Measurements from ENCODE around the gene SMOC2.

The SMOC2 gene

DNA sequence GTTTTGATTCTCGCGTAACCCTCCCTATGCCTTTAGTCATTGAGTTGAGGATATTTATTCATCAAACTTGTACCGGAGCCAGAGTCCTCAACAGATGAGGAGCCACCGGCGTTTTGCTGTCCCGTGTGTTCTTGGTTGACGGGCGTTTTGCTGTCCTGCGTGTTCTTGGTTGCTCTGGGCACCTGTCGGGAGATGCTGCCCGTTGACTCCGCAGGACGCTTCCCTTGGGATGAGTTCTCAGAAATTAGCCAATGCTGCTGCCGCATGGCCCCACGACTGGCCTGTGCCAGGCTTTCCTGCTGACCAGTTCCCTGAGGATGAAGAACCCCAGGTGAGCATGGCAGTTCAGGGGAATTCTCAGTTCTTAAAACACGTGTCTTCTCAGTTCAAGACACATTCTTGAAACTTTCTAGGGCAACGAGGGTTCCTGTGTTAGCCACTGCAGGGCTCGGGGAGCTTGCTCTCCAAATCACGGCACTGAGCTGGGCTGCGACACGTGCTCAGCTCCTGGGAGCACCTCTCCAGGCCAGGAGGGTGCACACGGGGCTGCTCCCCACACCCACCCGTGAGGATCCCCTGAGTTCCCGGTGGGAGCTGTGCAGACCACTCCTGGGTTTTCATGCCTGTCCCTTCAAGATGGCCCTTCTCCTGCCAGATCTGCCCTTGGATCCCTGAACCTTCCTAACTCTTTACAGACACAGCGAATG is 265.6 kb downstream of the SMOC2 start:
- DNase-seq (ENCODE audit: low read depth): no peak
- TF ChIP-seq, protein P1, sequence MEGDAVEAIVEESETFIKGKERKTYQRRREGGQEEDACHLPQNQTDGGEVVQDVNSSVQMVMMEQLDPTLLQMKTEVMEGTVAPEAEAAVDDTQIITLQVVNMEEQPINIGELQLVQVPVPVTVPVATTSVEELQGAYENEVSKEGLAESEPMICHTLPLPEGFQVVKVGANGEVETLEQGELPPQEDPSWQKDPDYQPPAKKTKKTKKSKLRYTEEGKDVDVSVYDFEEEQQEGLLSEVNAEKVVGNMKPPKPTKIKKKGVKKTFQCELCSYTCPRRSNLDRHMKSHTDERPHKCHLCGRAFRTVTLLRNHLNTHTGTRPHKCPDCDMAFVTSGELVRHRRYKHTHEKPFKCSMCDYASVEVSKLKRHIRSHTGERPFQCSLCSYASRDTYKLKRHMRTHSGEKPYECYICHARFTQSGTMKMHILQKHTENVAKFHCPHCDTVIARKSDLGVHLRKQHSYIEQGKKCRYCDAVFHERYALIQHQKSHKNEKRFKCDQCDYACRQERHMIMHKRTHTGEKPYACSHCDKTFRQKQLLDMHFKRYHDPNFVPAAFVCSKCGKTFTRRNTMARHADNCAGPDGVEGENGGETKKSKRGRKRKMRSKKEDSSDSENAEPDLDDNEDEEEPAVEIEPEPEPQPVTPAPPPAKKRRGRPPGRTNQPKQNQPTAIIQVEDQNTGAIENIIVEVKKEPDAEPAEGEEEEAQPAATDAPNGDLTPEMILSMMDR (IDR thresholded peaks at IDR 0.05; ENCODE audit: insufficient read depth, low read depth, low read length, missing control alignments): no peak
- H3K4me3 ChIP-seq (ENCODE audit: low read depth, low read length): no peak overlapping the region

DNA sequence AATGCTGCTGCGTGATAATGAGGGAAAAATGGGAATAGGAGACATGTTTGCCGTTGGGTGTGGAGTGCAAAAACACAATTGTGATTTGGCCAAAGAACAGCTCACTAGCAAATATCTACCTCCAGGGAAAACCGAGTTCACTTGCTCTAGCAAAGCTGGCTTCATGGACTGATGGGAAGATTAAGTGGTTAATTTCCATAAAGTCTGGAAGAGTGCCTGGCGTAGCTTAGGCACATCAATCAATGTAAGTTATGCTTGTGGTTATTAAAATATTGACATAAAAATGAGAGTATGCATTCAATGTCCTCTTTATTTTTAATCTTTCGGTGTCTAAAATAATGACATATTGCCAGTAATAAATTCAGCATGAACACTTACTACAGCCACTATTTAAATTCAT is 267.5 kb downstream of the SMOC2 start:
- no peak overlapping the region for H3K4me3 ChIP-seq (ENCODE audit: low read depth, low read length)
- DNase-seq (ENCODE audit: low read depth): no peak

GRCh38 chr6:168708984-168709383 is 268.0 kb downstream of the SMOC2 start:
- TF ChIP-seq, protein P1 (IDR thresholded peaks at IDR 0.05; ENCODE audit: insufficient read depth, low read depth, low read length, missing control alignments): no peak
- H3K4me3 ChIP-seq (ENCODE audit: low read depth, low read length): no peak overlapping the region
- no peak for DNase-seq (ENCODE audit: low read depth)

More for the DNA sequence above, 267.5 kb downstream of the SMOC2 start:
- TF ChIP-seq, protein P1 (IDR thresholded peaks at IDR 0.05; ENCODE audit: insufficient read depth, low read depth, low read length, missing control alignments): no peak

DNA sequence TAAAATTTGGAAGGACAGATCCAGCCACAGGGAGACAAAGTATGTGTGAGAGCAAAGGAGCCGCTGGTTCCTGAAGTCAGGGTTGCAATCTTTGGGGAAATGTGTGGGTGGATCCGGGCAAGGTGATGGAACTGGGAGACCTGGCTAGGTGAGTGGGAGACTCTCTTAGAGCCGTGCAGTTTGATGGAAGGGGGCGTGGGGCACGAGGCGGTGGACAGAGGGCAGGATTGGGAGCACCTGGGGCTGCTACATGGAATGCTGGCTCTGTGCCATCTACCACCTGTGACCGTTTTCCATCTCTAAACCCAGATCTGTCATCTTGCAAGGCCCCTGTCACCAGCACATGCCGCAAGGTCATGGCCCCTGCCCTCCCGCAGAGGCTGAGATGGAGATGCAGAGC is 268.4 kb downstream of the SMOC2 start:
- DNase-seq (ENCODE audit: low read depth): no peak
- TF ChIP-seq, protein P1 (IDR thresholded peaks at IDR 0.05; ENCODE audit: insufficient read depth, low read depth, low read length, missing control alignments): no peak
- no peak overlapping the region for H3K4me3 ChIP-seq (ENCODE audit: low read depth, low read length)

DNA sequence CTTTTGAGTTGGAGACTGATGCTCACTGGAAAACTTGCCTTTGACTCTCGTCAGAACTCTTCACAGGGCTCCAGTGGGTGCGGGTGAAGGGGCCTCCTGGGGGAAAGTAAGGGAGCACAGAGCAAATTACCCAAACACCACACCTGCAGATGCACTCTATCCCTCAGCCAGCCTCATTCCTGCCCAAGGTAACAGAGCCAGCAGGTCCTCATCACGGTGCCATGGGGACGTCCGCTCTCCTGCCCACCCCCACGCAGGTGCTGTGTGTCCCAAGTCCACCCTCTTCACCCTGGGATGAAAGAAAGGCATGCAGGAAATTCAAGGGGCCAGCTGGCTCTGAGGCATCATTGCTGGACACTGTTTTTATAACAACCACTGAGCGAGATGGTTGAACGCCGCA is 269.0 kb downstream of the SMOC2 start:
- TF ChIP-seq, protein P1 (IDR thresholded peaks at IDR 0.05; ENCODE audit: insufficient read depth, low read depth, low read length, missing control alignments): no peak
- DNase-seq (ENCODE audit: low read depth): no peak
- no peak overlapping the region for H3K4me3 ChIP-seq (ENCODE audit: low read depth, low read length)

DNA sequence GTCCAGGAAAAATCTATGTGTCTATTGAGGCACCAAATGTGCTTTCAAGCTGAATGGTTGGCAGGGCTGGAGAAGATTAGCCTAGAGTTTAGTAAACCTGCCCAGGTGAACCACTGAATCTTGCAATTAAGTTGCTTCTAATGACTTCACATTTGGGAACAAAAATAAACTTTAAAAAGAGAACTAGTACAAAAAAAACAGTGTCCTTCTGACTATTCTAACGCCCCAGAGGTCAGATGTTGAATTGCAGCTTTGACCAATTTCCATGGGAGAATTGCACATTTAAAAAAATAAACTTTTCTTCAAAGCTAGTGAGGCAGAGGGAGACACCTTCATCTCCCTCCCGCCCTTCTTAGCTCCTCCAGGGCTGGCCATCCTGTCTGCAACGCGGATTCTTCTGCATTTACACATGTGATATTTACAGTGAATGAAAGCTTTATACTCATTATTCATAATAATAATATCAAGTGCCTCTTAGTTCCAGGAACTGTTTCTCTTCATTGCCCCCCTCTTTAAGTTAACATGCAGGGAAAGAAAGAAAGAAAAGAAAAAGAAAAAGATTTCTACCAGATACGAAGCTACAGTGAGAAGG is 270.2 kb downstream of the SMOC2 start:
- TF ChIP-seq, protein P1 (IDR thresholded peaks at IDR 0.05; ENCODE audit: insufficient read depth, low read depth, low read length, missing control alignments): peak; percentile 5
- DNase-seq (ENCODE audit: low read depth): no peak

More for the DNA sequence above, 270.2 kb downstream of the SMOC2 start:
- no peak overlapping the region for H3K4me3 ChIP-seq (ENCODE audit: low read depth, low read length)

Data from GM12865 (cell line).